DMS79 (cell line): ENCODE results near the gene PCGF3.
A peak's percentile ranks its signal among the peaks of the same experiment; 100 is the strongest.

Experiments used
- DNase-seq: peaks from one replicate; lab custom pipeline; 2025; lab: John Stamatoyannopoulos, UW

Gene PCGF3

GRCh38 chr4:784401-785331, 79.0 kb downstream of the PCGF3 start:
- DNase-seq, result no peak

GRCh38 chr4:785332-786073, 79.9 kb downstream of the PCGF3 start:
- no peak for DNase-seq

GRCh38 chr4:786074-786741, 80.6 kb downstream of the PCGF3 start:
- DNase-seq, result no peak

- DNase-seq, result no peak
Observed at GRCh38 chr4:786861-787300, 81.2 kb downstream of the PCGF3 start.

- no peak for DNase-seq
Observed at GRCh38 chr4:787561-787981, 81.9 kb downstream of the PCGF3 start.

- DNase-seq, result no peak
Observed at GRCh38 chr4:788006-788635, 82.5 kb downstream of the PCGF3 start.

- no peak for DNase-seq
Observed at GRCh38 chr4:788636-789297, 83.1 kb downstream of the PCGF3 start.

- DNase-seq, result no peak
Observed at GRCh38 chr4:789571-790465, 84.2 kb downstream of the PCGF3 start.

- no peak for DNase-seq
Observed at GRCh38 chr4:790466-790820, 84.8 kb downstream of the PCGF3 start.

- no peak for DNase-seq
Observed at GRCh38 chr4:791252-791897, 85.7 kb downstream of the PCGF3 start.

GRCh38 chr4:791898-792625, 86.4 kb downstream of the PCGF3 start:
- no peak for DNase-seq

- DNase-seq, result no peak
Observed at GRCh38 chr4:792626-793092, 87.0 kb downstream of the PCGF3 start.

GRCh38 chr4:793093-793861, 87.6 kb downstream of the PCGF3 start:
- no peak for DNase-seq

GRCh38 chr4:793941-794621, 88.4 kb downstream of the PCGF3 start:
- no peak for DNase-seq

- DNase-seq, result peak; percentile 20
Observed at GRCh38 chr4:794900-795725, 89.5 kb downstream of the PCGF3 start.

- DNase-seq, result no peak
Observed at GRCh38 chr4:795726-796119, 90.1 kb downstream of the PCGF3 start.

- no peak for DNase-seq
Observed at GRCh38 chr4:796206-796605, 90.6 kb downstream of the PCGF3 start.
